ENCODE measurements around the gene PHYHD1. TPM values are rescaled to one million over a fixed set of nuclear protein-coding genes. Genes with fewer than 3 reads are reported as not detected.

The PHYHD1 gene
- total RNA-seq, 6 donors from 2014 or later, result 27.6 to 286 (median 57.7) TPM

DNA sequence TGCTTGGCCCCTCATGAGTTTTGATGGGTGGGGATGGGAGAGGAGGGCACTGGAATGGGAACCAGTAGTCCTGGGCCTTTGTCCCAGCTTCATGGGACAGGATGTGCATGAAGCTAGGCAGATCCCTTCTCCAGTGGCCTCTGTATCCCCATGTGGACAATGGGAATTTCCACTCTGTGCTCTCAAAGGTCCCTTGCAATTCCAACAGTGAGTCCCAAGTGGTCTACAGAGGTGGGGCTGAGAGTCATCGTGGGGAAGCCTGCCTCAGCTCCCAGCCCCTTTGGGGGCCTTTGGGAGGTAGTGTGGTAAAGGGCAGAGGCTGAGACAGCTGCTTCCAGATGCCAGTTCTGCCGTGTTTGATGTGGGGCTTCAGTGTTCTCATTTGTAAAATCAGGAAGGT is 1.9 kb upstream of the PHYHD1 start:
- TF ChIP-seq POLR2AphosphoS5 (IDR thresholded peaks at IDR 0.05) (no peak), EP300 (IDR thresholded peaks at IDR 0.05) (no peak), POLR2A (IDR thresholded peaks at IDR 0.05) (no peak)
- TF ChIP-seq, protein P1, sequence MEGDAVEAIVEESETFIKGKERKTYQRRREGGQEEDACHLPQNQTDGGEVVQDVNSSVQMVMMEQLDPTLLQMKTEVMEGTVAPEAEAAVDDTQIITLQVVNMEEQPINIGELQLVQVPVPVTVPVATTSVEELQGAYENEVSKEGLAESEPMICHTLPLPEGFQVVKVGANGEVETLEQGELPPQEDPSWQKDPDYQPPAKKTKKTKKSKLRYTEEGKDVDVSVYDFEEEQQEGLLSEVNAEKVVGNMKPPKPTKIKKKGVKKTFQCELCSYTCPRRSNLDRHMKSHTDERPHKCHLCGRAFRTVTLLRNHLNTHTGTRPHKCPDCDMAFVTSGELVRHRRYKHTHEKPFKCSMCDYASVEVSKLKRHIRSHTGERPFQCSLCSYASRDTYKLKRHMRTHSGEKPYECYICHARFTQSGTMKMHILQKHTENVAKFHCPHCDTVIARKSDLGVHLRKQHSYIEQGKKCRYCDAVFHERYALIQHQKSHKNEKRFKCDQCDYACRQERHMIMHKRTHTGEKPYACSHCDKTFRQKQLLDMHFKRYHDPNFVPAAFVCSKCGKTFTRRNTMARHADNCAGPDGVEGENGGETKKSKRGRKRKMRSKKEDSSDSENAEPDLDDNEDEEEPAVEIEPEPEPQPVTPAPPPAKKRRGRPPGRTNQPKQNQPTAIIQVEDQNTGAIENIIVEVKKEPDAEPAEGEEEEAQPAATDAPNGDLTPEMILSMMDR (IDR thresholded peaks at IDR 0.05), result no peak
- DNase-seq, result no peak
- no peak overlapping the region for H3K4me3 ChIP-seq
- peaks cover 66 to 84% (median 79%) of the 10 kb centered on the region in 4 donors for H3K4me1 ChIP-seq
- WGBS, 2 donors, result 70 to 86% methylated on average over 1 to 2 of the region's 2 CpGs
- peaks cover 0 to 34% (median 12%) of the 10 kb centered on the region in 4 donors for H3K36me3 ChIP-seq
- H3K9me3 ChIP-seq, result no peaks in the 10 kb centered on the region
- peak overlapping the region in 3 of 4 donors; percentile 35 to 97 (median 89) for H3K27ac ChIP-seq
- no peaks in the 10 kb centered on the region for H3K27me3 ChIP-seq
- ATAC-seq (ENCODE audit: low FRiP score in 2 of 2), result no peak

DNA sequence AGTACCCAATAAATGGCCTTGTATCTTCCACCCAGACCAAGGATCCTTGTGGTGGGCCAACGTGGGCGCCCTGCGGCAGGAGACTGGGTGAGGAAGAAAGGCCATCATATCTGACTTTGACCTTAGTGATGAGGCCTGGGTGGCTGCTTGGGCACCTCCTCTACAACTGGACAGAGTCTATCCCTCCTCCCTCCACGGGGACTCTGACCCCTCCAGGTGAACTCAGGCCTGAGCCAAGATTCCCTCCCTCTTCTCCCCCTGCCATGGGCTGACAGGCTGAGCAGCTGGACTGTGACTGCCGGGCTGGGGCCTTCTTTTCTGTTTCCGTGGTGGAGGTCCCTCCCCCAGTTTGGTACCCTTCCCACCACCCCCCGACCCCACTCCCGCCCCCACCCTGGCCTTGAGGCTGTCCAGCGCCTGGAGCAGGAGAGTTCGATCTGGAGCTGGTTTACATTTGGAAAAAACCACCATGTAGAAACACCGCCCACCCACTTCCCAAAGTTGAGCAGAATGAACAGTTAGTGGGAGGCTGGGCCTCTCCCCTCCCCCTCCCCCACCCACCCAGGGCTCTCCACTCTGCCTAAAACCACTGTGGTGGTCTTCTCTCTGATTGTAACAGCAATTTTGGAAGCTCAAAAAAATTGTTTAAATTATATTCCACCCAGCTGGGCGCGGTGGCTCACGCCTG is 1.2 kb upstream of the PHYHD1 start:
- no peak for TF ChIP-seq EP300 (IDR thresholded peaks at IDR 0.05)
- TF ChIP-seq, protein P1 (IDR thresholded peaks at IDR 0.05), result no peak
- no peak for TF ChIP-seq POLR2AphosphoS5 (IDR thresholded peaks at IDR 0.05)
- TF ChIP-seq POLR2A (IDR thresholded peaks at IDR 0.05), result no peak
- H3K27ac ChIP-seq, result peak overlapping the region; percentile 62 to 97 (median 86)
- no peaks in the 10 kb centered on the region for H3K27me3 ChIP-seq
- DNase-seq, result no peak
- peaks cover 0 to 30% (median 12%) of the 10 kb centered on the region in 4 donors for H3K36me3 ChIP-seq
- WGBS, 2 donors, result 88 to 93% methylated on average over 13 of the region's 14 CpGs
- no peaks in the 10 kb centered on the region for H3K9me3 ChIP-seq
- H3K4me1 ChIP-seq, result peaks cover 60 to 78% (median 72%) of the 10 kb centered on the region in 4 donors
- H3K4me3 ChIP-seq, result no peak overlapping the region
- ATAC-seq (ENCODE audit: low FRiP score in 2 of 2), result no peak

- TF ChIP-seq, protein P1 (IDR thresholded peaks at IDR 0.05), result peak in 1 of 6 experiments; percentile 29
- TF ChIP-seq EP300 (IDR thresholded peaks at IDR 0.05), result no peak
- TF ChIP-seq POLR2A (IDR thresholded peaks at IDR 0.05), result peak in 2 of 4 donors; percentile 17 to 49
- peak in 1 of 2 donors; percentile 20 for TF ChIP-seq POLR2AphosphoS5 (IDR thresholded peaks at IDR 0.05)
- peak; percentile 83 to 88 for ATAC-seq (ENCODE audit: low FRiP score in 2 of 2)
- Histone ChIP-seq H3K9me3 (no peaks in the 10 kb centered on the region), H3K4me1 (peaks cover 35 to 54% (median 48%) of the 10 kb centered on the region in 4 donors), H3K27ac (peak overlapping the region; percentile 84 to 97 (median 90)), H3K4me3 (peak overlapping the region; percentile 13 to 65 (median 54)), H3K27me3 (no peaks in the 10 kb centered on the region), H3K36me3 (peaks cover 0 to 12% (median 5%) of the 10 kb centered on the region in 4 donors)
- peak; percentile 61 to 91 for DNase-seq
- 16 to 17% methylated on average over 22 to 25 of the region's 32 CpGs for WGBS, 2 donors
Observed at GRCh38 chr9:128921881-128922763, 1.3 kb downstream of the PHYHD1 start.

- Histone ChIP-seq H3K36me3 (peaks cover 0 to 11% (median 0%) of the 10 kb centered on the region in 4 donors), H3K9me3 (no peaks in the 10 kb centered on the region), H3K27ac (peak overlapping the region; percentile 84 to 97 (median 90)), H3K27me3 (no peaks in the 10 kb centered on the region), H3K4me3 (peak overlapping the region in 1 of 4 donors; percentile 65), H3K4me1 (peaks cover 29 to 56% (median 51%) of the 10 kb centered on the region in 4 donors)
- 88 to 90% methylated on average over 6 of the region's 6 CpGs for WGBS, 2 donors
- no peak for TF ChIP-seq EP300 (IDR thresholded peaks at IDR 0.05)
- DNase-seq, result no peak
- no peak for ATAC-seq (ENCODE audit: low FRiP score in 2 of 2)
Observed at GRCh38 chr9:128923493-128923883, 2.7 kb downstream of the PHYHD1 start.
